ENCODE results near the gene ACE2.

- TF ChIP-seq CTCF (IDR thresholded peaks at IDR 0.05; ENCODE audit: poor library complexity), result no peak
- TF ChIP-seq EZH2phosphoT487 (IDR thresholded peaks at IDR 0.05; ENCODE audit: low read depth, severe bottlenecking, unreplicated experiment), result no peak
Measured at GRCh38 chrX:15529165-15529564, 71.6 kb downstream of the ACE2 start.

Measured in hepatocyte (in vitro differentiated cells).